Choroid plexus epithelial cell (primary cell): ENCODE results near the gene UNC13B.

Experiments
- DNase-seq: peaks from one replicate; pipeline ENCODE4 v3.0.0-alpha.2; 2010; ENCODE audit warnings: low read depth
- H3K4me3 ChIP-seq: 2 replicates; pipeline ENCODE4 v1.5.1; 2011; ENCODE audit warnings: low read depth, mild to moderate bottlenecking, control low read depth, low read length, moderate library complexity
- TF ChIP-seq, protein P1 (sequence below): conservative IDR thresholded peaks from 2 replicates; pipeline ENCODE4 v1.5.1; 2011; ENCODE audit warnings: low read depth, mild to moderate bottlenecking, control low read depth, inconsistent platforms, low read length, moderate library complexity

Gene UNC13B

DNA sequence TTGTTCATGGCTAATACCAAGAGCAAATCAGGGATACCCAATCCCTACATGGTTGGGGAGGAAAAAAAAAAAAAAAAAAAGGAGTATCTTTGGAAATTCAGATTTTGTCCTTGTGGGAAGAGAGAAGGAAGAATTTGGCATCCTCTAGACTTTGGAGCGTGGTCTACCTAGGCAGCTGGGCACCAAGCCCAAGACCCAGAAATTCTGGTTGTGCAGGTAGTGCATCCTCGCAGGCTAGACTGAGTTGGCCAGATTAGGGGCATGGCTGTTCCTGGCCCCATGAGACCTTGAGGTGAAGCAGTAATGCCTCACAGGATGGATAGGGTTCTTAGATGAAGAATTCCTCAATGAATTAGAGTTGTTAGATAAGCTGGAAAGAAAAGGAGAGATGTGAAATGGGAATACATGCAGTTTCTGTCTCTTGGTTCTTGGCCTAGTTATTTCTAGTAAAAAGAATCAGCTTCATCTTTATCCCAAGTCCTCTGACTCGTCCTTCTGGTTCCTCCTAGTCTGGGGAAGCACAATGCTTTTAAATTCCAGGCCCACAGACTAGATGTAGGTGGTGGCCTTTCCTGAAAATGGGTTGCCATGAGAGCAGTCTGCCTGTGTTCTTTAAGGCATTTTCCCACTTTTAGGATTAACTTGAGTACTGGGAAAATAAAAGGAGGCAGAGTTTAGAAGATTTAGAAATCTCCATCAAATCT is 187.6 kb downstream of the UNC13B start:
- TF ChIP-seq, protein P1, sequence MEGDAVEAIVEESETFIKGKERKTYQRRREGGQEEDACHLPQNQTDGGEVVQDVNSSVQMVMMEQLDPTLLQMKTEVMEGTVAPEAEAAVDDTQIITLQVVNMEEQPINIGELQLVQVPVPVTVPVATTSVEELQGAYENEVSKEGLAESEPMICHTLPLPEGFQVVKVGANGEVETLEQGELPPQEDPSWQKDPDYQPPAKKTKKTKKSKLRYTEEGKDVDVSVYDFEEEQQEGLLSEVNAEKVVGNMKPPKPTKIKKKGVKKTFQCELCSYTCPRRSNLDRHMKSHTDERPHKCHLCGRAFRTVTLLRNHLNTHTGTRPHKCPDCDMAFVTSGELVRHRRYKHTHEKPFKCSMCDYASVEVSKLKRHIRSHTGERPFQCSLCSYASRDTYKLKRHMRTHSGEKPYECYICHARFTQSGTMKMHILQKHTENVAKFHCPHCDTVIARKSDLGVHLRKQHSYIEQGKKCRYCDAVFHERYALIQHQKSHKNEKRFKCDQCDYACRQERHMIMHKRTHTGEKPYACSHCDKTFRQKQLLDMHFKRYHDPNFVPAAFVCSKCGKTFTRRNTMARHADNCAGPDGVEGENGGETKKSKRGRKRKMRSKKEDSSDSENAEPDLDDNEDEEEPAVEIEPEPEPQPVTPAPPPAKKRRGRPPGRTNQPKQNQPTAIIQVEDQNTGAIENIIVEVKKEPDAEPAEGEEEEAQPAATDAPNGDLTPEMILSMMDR: no peak
- H3K4me3 ChIP-seq: no peak overlapping the region
- DNase-seq: no peak

DNA sequence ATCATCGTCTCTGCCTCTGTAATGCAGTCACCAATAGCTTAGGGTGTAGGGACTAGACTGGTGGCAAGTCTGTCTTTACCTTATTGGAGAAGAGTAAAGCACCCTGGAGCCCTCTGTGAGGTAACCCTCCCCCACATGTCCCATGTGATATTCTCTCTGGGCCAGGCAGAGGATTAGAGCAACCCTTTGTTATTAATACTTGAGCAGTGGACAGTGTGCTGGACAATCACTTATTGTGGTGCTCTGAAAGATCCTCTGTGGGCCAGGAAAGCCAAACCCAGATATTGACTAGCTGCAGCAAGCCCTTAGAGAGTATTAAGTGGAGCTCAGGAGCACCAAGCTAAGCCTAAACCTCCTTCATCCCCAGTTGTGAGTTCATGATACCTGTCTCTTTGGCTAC is 188.4 kb downstream of the UNC13B start:
- no peak overlapping the region for H3K4me3 ChIP-seq
- TF ChIP-seq, protein P1: no peak
- DNase-seq: no peak

DNA sequence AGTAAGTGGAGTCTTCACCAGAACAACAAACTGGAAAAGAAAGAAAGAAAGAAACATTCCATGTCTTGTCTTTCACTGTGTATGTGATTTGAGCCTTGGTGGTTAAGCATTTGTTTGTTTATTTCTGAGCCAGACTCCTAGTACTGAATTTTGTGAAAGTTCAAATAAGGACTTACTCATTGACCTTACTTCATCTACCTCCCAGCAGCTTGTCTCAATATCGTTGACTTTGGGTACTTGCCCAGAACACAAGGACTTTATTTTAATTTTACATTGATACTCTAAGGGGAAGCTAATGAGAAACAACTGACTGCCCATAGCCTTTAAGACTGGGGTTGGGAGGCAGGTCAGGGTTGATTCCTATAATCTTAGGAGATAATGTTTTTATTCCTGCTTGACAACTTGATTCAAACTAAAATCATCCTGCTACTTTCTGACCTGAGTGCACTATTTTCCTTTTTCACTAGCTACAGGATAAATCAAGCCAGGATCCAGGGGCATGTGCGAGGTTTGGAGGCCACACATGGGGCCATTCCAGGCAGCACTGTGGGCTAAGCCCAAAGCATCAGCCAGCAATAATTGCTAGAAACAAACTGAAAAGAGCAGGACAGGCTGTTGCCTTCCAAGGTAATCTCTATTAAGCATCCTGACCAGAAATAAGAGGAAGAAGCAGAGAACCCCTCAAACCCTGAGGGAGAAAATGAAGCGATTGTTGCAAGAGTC is 189.2 kb downstream of the UNC13B start:
- peak; percentile 93 for DNase-seq
- no peak overlapping the region for H3K4me3 ChIP-seq
- TF ChIP-seq, protein P1: no peak

DNA sequence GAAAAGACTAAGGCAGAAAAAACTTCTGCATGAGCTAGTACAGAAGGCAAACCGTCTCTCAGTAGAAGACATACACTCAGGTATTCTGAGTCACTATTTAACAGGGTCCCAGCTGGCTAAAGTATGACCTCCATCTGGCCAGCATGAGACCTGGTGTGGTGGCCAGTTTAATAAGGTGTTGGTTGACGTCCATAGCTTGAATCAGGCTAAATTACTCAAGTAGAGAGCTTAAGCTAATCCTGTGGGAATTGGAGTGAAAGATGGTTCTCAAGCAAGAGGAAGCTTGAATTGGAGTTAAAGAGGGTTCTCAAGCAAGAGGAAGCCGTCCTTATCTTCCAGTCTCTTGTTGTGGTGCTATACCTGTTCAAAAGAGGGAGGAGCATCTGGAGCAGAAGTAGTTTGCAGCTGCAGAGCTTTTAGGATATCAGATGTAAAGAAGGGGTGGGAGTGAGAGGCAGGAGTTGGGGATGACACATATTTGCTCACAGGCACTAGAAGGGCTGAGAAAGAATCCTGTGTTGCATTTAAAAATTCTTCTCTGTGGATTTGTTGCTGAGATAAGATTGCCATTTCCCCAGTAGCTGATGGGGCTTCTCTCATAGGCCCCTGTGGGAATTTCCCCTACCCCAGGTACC is 192.0 kb downstream of the UNC13B start:
- H3K4me3 ChIP-seq: no peak overlapping the region
- no peak for DNase-seq
- TF ChIP-seq, protein P1: no peak

DNA sequence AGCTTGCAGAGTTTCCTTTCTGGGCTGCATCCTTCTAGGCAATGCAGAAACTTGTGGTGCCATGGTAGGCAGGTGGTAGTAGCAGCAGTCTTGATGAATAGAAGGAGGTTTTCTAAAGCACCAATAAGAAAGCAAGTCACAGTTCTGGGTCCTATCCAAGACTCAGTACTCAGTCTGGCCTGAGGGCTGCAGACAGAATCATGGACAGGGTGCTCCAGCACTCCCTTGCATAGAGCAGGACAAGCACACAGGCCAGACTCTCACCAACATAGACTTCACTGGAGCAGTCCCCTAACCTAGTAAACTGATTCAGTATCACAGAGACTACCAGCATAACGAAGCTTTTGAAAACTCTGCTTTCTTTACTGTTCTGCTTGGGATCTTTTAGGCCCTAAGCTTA is 194.1 kb downstream of the UNC13B start:
- no peak for DNase-seq
- TF ChIP-seq, protein P1: no peak
- H3K4me3 ChIP-seq: no peak overlapping the region

DNA sequence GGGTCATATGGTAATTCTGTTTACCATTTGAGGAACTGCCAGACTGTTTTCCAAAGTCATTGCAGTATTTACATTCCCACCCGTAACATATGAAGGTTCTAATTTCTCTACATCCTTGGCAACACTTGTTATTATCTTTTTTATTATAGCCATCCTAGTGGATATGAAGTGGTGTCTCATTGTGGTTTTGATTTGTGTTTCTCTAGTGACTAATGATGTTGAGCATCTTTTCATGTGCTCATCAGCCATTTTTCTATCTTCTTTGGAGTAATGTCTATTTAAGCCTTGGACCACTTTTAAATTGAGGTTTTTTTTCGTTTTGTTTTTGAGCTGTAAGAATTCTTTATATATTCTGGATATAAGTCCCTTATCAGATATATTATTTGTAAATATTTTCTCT is 195.3 kb downstream of the UNC13B start:
- no peak for DNase-seq
- H3K4me3 ChIP-seq: no peak overlapping the region
- TF ChIP-seq, protein P1: no peak
